A673 (cell line): ENCODE measurements around the gene MATK. TPM values are rescaled to one million over a fixed set of nuclear protein-coding genes. Genes with fewer than 3 reads are reported as not detected.
A peak's percentile ranks its signal among the peaks of the same experiment; 100 is the strongest.

ENCODE experiments used
- Bru-seq: library from RNA; stranded (reverse); fragments of 400-500 nt; gene quantifications from one replicate; lab custom pipeline; 2021; lab: Mats Ljungman, UMichigan
- BruChase-seq, 2 experiments: library from RNA; stranded (reverse); fragments of 400-500 nt; gene quantifications; one replicate each; lab custom pipeline; 2021; lab: Mats Ljungman, UMichigan
- BruUV-seq: library from RNA; stranded (reverse); fragments of 400-500 nt; replicated peaks from 2 replicates; lab custom pipeline; 2021; lab: Mats Ljungman, UMichigan
- CTCF ChIA-PET: fragments of 300-600 bp; sonication (Branson Sonifier 250); formaldehyde crosslinking; loops from one replicate; lab custom pipeline; 2022; ENCODE audit warnings: antibody characterized with exemption; lab: Charles Lee
- POLR2A ChIA-PET: fragments of 300-600 bp; sonication (Branson Sonifier 250); formaldehyde crosslinking; loops from one replicate; lab custom pipeline; 2022; ENCODE audit warnings: antibody characterized with exemption; ENCODE audit not compliant: low non-redundant PET; lab: Charles Lee
- DNase-seq: peaks from one replicate; pipeline ENCODE4 v3.0.0-alpha.2; 2015; ENCODE audit warnings: low spot score
- H3K27ac ChIP-seq: fragments of 200-600 bp; sonication (generic); 2 replicates; pipeline ENCODE4 v1.5.1; 2016; ENCODE audit warnings: mixed run types, low read depth, mild to moderate bottlenecking, mixed read lengths, antibody characterized with exemption, low read length; ENCODE audit not compliant: poor library complexity, severe bottlenecking
- H3K27me3 ChIP-seq: fragments of 200-600 bp; sonication (generic); replicated peaks from 2 replicates; pipeline ENCODE4 v1.6.1; 2017; ENCODE audit warnings: mixed run types, low read depth, mild to moderate bottlenecking, mixed read lengths, antibody characterized with exemption, low read length; ENCODE audit not compliant: insufficient read depth, poor library complexity
- H3K36me3 ChIP-seq: fragments of 200-600 bp; sonication (generic); 2 replicates; pipeline ENCODE4 v1.6.1; 2016; ENCODE audit warnings: mixed run types, mild to moderate bottlenecking, mixed read lengths, antibody characterized with exemption, low read length; ENCODE audit not compliant: insufficient read depth, poor library complexity, severe bottlenecking
- H3K4me1 ChIP-seq: fragments of 200-600 bp; sonication (generic); 2 replicates; pipeline ENCODE4 v1.6.1; 2017; ENCODE audit warnings: mixed run types, mild to moderate bottlenecking, mixed read lengths, antibody characterized with exemption, low read length; ENCODE audit not compliant: insufficient read depth, poor library complexity, severe bottlenecking
- H3K4me3 ChIP-seq: fragments of 200-600 bp; sonication (generic); 2 replicates; pipeline ENCODE4 v1.5.1; 2016; ENCODE audit warnings: low read depth, mixed run types, mild to moderate bottlenecking, mixed read lengths, low read length; ENCODE audit not compliant: poor library complexity, severe bottlenecking
- H3K9me3 ChIP-seq: fragments of 200-600 bp; sonication (generic); 2 replicates; pipeline ENCODE4 v1.6.1; 2016; ENCODE audit warnings: mixed run types, low read depth, mild to moderate bottlenecking, mixed read lengths, antibody characterized with exemption, low read length; ENCODE audit not compliant: poor library complexity, severe bottlenecking
- CTCF ChIP-seq: fragments of 300-800, 200-600 bp; sonication (generic); conservative IDR thresholded peaks from 2 replicates; pipeline ENCODE4 v1.5.1; 2017; ENCODE audit warnings: low read depth, mild to moderate bottlenecking, antibody characterized with exemption, low read length, moderate library complexity, mixed read lengths
- EZH2 ChIP-seq: fragments of 200-600 bp; sonication (generic); IDR thresholded peaks from 2 replicates; pipeline ENCODE4 v1.6.1; 2017; ENCODE audit warnings: borderline replicate concordance, low read depth, mild to moderate bottlenecking, mixed read lengths, antibody characterized with exemption, low read length; ENCODE audit not compliant: poor library complexity, severe bottlenecking
- intact Hi-C: fragments of 100-400 bp; cut with micrococcal nuclease; formaldehyde crosslinking; loops from one replicate; pipeline ENCODE4 v1.10.0; 2022; ENCODE audit not compliant: unreplicated experiment
- long read RNA-seq: library from polyadenylated mRNA; stranded (forward); transcript quantifications from one replicate; pipeline ENCODE4 v2.0.0, GENCODE V29; 2022
- total RNA-seq: library from RNA; stranded (reverse); gene quantifications from 2 replicates; pipeline ENCODE4 v1.2.3, GENCODE V29; 2021

Gene MATK
- 2.0 and 3.5 TPM in 2 replicates for total RNA-seq
- Bru-seq, nascent RNA: percentile 17 among the genes with signal in this experiment
- BruChase-seq, experiment 1, labeled RNA remaining after a 2-hour chase: percentile 20 among the genes with signal in this experiment
- BruChase-seq, experiment 2, labeled RNA remaining after a 6-hour chase: percentile 14 among the genes with signal in this experiment
- long read RNA-seq, transcript MATK-201 (14 exons, 2,133 nt): major isoform, 6 of 17 reads
- long read RNA-seq, partial matches to known transcripts: 4 of 17 reads
- long read RNA-seq, other reads (novel, unspliced or antisense): 5 of 17 reads

GRCh38 chr19:3785938-3786824 is at the start of gene MATK:
Gene MATK, minus strand, starts transcription at chr19:3786381. Its CDS starts 1,246 bp downstream, at chr19:3785135.
- no TSS peak for BruUV-seq
- DNase-seq: no peak

GRCh38 chr19:3835055-3835435 is 48.9 kb upstream of the MATK start:
- H3K9me3 ChIP-seq: no peaks in the 10 kb centered on the region
- H3K4me1 ChIP-seq: no peaks in the 10 kb centered on the region
- no TSS peak for BruUV-seq
- H3K27me3 ChIP-seq: no peaks in the 10 kb centered on the region
- CTCF ChIA-PET: no interaction called here
- no peak for DNase-seq
- no peak for TF ChIP-seq EZH2
- TF ChIP-seq CTCF: no peak
- no peaks in the 10 kb centered on the region for H3K36me3 ChIP-seq
- H3K4me3 ChIP-seq: no peak overlapping the region
- intact Hi-C loops: no loop called here
- POLR2A ChIA-PET: no interaction called here
- H3K27ac ChIP-seq: no peak overlapping the region

More at GRCh38 chr19:3785938-3786824, at the start of gene MATK:
- Histone ChIP-seq H3K9me3 (peaks cover 13% of the 10 kb centered on the region), H3K27ac (peak within 1 kb of the TSS; percentile 47), H3K4me3 (peak within 1 kb of the TSS; percentile 66), H3K27me3 (no peaks in the 10 kb centered on the region), H3K4me1 (no peaks in the 10 kb centered on the region), H3K36me3 (no peaks in the 10 kb centered on the region)
- POLR2A ChIA-PET: no interaction called here
- intact Hi-C loops: no loop called here
- CTCF ChIA-PET: no interaction called here
- TF ChIP-seq CTCF: no peak
- no peak for TF ChIP-seq EZH2

- Histone ChIP-seq H3K27ac (no peak overlapping the region), H3K36me3 (no peaks in the 10 kb centered on the region), H3K4me1 (no peaks in the 10 kb centered on the region), H3K4me3 (no peak overlapping the region), H3K27me3 (no peaks in the 10 kb centered on the region), H3K9me3 (no peaks in the 10 kb centered on the region)
- intact Hi-C loops: no loop called here
- ChIA-PET POLR2A (no interaction called here), CTCF (no interaction called here)
- no peak for TF ChIP-seq EZH2
- no peak for TF ChIP-seq CTCF
- DNase-seq: no peak
- BruUV-seq: no TSS peak
These were observed 48.3 kb upstream of the MATK start for GRCh38 chr19:3834349-3835054.
